ENCODE data around the gene HNRNPH1. TPM values are rescaled to one million over a fixed set of nuclear protein-coding genes. Genes with fewer than 3 reads are reported as not detected.

The HNRNPH1 gene
- total and polyA plus RNA-seq, 2 experiments from 2014 or later = 410 to 715 TPM

GRCh38 chr5:179618923-179619554 is 4.4 kb downstream of the HNRNPH1 start (continued):
- TF ChIP-seq ZNF331 (CRISPR knock-in tag; IDR thresholded peaks at IDR 0.05; ENCODE audit: low read depth) = no peak
- no peak for TF ChIP-seq JUNB (IDR thresholded peaks at IDR 0.05; ENCODE audit: unreplicated experiment)
- TF ChIP-seq, protein P1, sequence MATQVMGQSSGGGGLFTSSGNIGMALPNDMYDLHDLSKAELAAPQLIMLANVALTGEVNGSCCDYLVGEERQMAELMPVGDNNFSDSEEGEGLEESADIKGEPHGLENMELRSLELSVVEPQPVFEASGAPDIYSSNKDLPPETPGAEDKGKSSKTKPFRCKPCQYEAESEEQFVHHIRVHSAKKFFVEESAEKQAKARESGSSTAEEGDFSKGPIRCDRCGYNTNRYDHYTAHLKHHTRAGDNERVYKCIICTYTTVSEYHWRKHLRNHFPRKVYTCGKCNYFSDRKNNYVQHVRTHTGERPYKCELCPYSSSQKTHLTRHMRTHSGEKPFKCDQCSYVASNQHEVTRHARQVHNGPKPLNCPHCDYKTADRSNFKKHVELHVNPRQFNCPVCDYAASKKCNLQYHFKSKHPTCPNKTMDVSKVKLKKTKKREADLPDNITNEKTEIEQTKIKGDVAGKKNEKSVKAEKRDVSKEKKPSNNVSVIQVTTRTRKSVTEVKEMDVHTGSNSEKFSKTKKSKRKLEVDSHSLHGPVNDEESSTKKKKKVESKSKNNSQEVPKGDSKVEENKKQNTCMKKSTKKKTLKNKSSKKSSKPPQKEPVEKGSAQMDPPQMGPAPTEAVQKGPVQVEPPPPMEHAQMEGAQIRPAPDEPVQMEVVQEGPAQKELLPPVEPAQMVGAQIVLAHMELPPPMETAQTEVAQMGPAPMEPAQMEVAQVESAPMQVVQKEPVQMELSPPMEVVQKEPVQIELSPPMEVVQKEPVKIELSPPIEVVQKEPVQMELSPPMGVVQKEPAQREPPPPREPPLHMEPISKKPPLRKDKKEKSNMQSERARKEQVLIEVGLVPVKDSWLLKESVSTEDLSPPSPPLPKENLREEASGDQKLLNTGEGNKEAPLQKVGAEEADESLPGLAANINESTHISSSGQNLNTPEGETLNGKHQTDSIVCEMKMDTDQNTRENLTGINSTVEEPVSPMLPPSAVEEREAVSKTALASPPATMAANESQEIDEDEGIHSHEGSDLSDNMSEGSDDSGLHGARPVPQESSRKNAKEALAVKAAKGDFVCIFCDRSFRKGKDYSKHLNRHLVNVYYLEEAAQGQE (IDR thresholded peaks at IDR 0.05; ENCODE audit: unreplicated experiment) = no peak
- TF ChIP-seq CTCF (conservative IDR thresholded peaks at IDR 0.05; ENCODE audit: low read depth in 2 of 2) = no peak
- TF ChIP-seq EZH2phosphoT487 (IDR thresholded peaks at IDR 0.05; ENCODE audit: unreplicated experiment) = no peak
- no peak for TF ChIP-seq STAT1 (IDR thresholded peaks at IDR 0.05; ENCODE audit: unreplicated experiment)

DNA sequence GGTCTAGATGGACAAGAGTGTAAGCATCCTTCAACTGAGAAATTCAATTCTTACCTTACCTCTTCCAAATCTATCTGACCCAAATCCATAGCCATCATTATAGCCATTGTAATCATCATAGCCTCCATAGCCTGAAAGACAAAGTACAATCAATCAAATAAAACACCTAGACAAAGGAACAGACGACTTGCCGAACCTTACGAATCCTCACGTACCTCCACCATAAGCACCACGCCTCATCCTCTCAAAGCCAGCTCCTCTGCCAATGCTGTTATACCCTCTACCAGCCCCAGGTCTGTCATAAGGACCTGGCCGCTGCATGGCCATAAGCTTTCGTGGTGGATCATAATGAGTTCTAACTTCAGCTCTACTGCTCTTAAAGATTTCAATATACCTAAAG is 5.5 kb downstream of the HNRNPH1 start:
- Histone ChIP-seq H3K36me3 (ENCODE audit: insufficient read depth) (peaks cover 96% of the 10 kb centered on the region), H3K79me2 (replicated peaks; ENCODE audit: insufficient read depth) (peaks cover 72% of the 10 kb centered on the region)
- TF ChIP-seq ETS1 (IDR thresholded peaks at IDR 0.05) = no peak
- TF ChIP-seq JUNB (IDR thresholded peaks at IDR 0.05; ENCODE audit: unreplicated experiment) = no peak
- no peak for TF ChIP-seq STAT1 (IDR thresholded peaks at IDR 0.05; ENCODE audit: unreplicated experiment)
- TF ChIP-seq, protein P1 (IDR thresholded peaks at IDR 0.05; ENCODE audit: unreplicated experiment) = no peak
- TF ChIP-seq ZNF114 (CRISPR knock-in tag; IDR thresholded peaks at IDR 0.05) = no peak
- TF ChIP-seq CREB1 (CRISPR knock-in tag; IDR thresholded peaks at IDR 0.05; ENCODE audit: low read depth) = no peak
- no peak for TF ChIP-seq CTCF (conservative IDR thresholded peaks at IDR 0.05; ENCODE audit: low read depth in 2 of 2)
- TF ChIP-seq ZNF331 (CRISPR knock-in tag; IDR thresholded peaks at IDR 0.05; ENCODE audit: low read depth) = no peak
- no peak for TF ChIP-seq POLR2AphosphoS5 (IDR thresholded peaks at IDR 0.05; ENCODE audit: low read depth)
- no peak for TF ChIP-seq EZH2 (IDR thresholded peaks at IDR 0.05; ENCODE audit: low read depth, unreplicated experiment)
- TF ChIP-seq EZH2phosphoT487 (IDR thresholded peaks at IDR 0.05; ENCODE audit: unreplicated experiment) = no peak

More for the DNA sequence above, 5.5 kb downstream of the HNRNPH1 start:
- DNase-seq (ENCODE audit: low spot score) = no peak
- H3K4me1 ChIP-seq (ENCODE audit: insufficient read depth) = peaks cover 31% of the 10 kb centered on the region
- no peaks in the 10 kb centered on the region for H3K27me3 ChIP-seq (ENCODE audit: insufficient read depth)
- ATAC-seq = no peak
- no peak overlapping the region for H3K4me2 ChIP-seq
- no peak overlapping the region for H3K4me3 ChIP-seq
- peaks cover 79% of the 10 kb centered on the region for H3F3A ChIP-seq (replicated peaks; ENCODE audit: low read depth)
- H3K27ac ChIP-seq (ENCODE audit: low read depth) = 0 out of 2 replicates have a peak overlapping the region, but pooled peaks have one; percentile 53
- Mint-ChIP-seq H3K9me3 (no peaks in the 10 kb centered on the region; the same call in 1 of the 3 replicates), H3K27ac (no peak overlapping the region), H3K27me3 (ENCODE audit: insufficient read depth, low read depth, poor library complexity) (peaks cover 31% of the 10 kb centered on the region), H3K36me3 (ENCODE audit: low read depth) (peaks cover 98% of the 10 kb centered on the region), H3K4me3 (no peak overlapping the region; the same call in 2 of the 3 replicates), H3K4me1 (peaks cover 57% of the 10 kb centered on the region)
- H3K9me2 ChIP-seq (ENCODE audit: insufficient read depth) = no peaks in the 10 kb centered on the region
- peaks cover 90% of the 10 kb centered on the region for H4K20me1 ChIP-seq (replicated peaks; ENCODE audit: insufficient read depth)
- no peak overlapping the region for H2AFZ ChIP-seq

All from GM23338 (cell line).